GM19025 (cell line): ENCODE results near the gene EPS8.

Experiments used
- ATAC-seq: cut with Tn5 transposase; IDR thresholded peaks from one replicate; pipeline ENCODE4 v1.9.1; 2021; ENCODE audit warnings: mild to moderate bottlenecking, low read depth, moderate library complexity; ENCODE audit not compliant: unreplicated experiment

The EPS8 gene

GRCh38 chr12:15726027-15726877 lies 62.9 kb downstream of the EPS8 start:
- ATAC-seq: no peak

- no peak for ATAC-seq
These were observed 66.2 kb downstream of the EPS8 start for GRCh38 chr12:15722951-15723350.

GRCh38 chr12:15721316-15722115 lies 67.7 kb downstream of the EPS8 start:
- no peak for ATAC-seq

- no peak for ATAC-seq
These were observed 68.9 kb downstream of the EPS8 start for GRCh38 chr12:15720295-15720694.

GRCh38 chr12:15719230-15719629 lies 70.0 kb downstream of the EPS8 start:
- ATAC-seq: no peak

- ATAC-seq: no peak
These were observed 71.1 kb downstream of the EPS8 start for GRCh38 chr12:15717940-15718567.

GRCh38 chr12:15716581-15716980 lies 72.6 kb downstream of the EPS8 start:
- ATAC-seq: no peak

GRCh38 chr12:15714256-15714655 lies 74.9 kb downstream of the EPS8 start:
- no peak for ATAC-seq

GRCh38 chr12:15712823-15713660 lies 76.1 kb downstream of the EPS8 start:
- no peak for ATAC-seq

- no peak for ATAC-seq
These were observed 77.0 kb downstream of the EPS8 start for GRCh38 chr12:15712160-15712559.

GRCh38 chr12:15710860-15711510 lies 78.2 kb downstream of the EPS8 start:
- no peak for ATAC-seq

- no peak for ATAC-seq
These were observed 79.6 kb downstream of the EPS8 start for GRCh38 chr12:15709551-15709950.

GRCh38 chr12:15708396-15709076 lies 80.7 kb downstream of the EPS8 start:
- no peak for ATAC-seq

- ATAC-seq: no peak
These were observed 81.5 kb downstream of the EPS8 start for GRCh38 chr12:15707516-15708199.

- ATAC-seq: no peak
These were observed 83.0 kb downstream of the EPS8 start for GRCh38 chr12:15706010-15706676.

GRCh38 chr12:15705606-15706005 lies 83.6 kb downstream of the EPS8 start:
- no peak for ATAC-seq

GRCh38 chr12:15702276-15702675 lies 86.9 kb downstream of the EPS8 start:
- no peak for ATAC-seq

GRCh38 chr12:15701631-15702156 lies 87.5 kb downstream of the EPS8 start:
- ATAC-seq: no peak
